ENCODE results near the gene UBE2Q2.

GRCh38 chr15:75929799-75930565 lies 86.7 kb downstream of the UBE2Q2 start:
- TF ChIP-seq, protein P1, sequence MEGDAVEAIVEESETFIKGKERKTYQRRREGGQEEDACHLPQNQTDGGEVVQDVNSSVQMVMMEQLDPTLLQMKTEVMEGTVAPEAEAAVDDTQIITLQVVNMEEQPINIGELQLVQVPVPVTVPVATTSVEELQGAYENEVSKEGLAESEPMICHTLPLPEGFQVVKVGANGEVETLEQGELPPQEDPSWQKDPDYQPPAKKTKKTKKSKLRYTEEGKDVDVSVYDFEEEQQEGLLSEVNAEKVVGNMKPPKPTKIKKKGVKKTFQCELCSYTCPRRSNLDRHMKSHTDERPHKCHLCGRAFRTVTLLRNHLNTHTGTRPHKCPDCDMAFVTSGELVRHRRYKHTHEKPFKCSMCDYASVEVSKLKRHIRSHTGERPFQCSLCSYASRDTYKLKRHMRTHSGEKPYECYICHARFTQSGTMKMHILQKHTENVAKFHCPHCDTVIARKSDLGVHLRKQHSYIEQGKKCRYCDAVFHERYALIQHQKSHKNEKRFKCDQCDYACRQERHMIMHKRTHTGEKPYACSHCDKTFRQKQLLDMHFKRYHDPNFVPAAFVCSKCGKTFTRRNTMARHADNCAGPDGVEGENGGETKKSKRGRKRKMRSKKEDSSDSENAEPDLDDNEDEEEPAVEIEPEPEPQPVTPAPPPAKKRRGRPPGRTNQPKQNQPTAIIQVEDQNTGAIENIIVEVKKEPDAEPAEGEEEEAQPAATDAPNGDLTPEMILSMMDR (IDR thresholded peaks at IDR 0.05; ENCODE audit: insufficient read depth, low read depth, low read length), result no peak
- no peak for TF ChIP-seq EZH2 (IDR thresholded peaks at IDR 0.05; ENCODE audit: insufficient read depth, low read length)

Data from astrocyte (in vitro differentiated cells and primary cell).